A549 (cell line): ENCODE data around the gene C2CD5. TPM values are rescaled to one million over a fixed set of nuclear protein-coding genes. Genes with fewer than 3 reads are reported as not detected.

ENCODE experiments used
- ATAC-seq, 2 experiments: fragments of 200-7000 bp in 1 of 2; fragments of >200 bp in 1 of 2; cut with Nextera tagmentation in 1 of 2; cut with Tn5 transposase in 1 of 2; 3 replicates each; pipeline versions ENCODE4 v1.8.0 to v1.9.1; 2018 to 2020; ENCODE audit warnings: mild to moderate bottlenecking in 1 of 2, moderate library complexity in 1 of 2
- CTCF ChIA-PET: fragments of 300-600 bp; sonication (Branson Sonifier 250); formaldehyde crosslinking; extraction: SDS; loops from one replicate; lab custom pipeline; 2021; ENCODE audit warnings: antibody characterized with exemption, inconsistent platforms; lab: Yijun Ruan, JAX
- POLR2A ChIA-PET: fragments of 350-600 bp; formaldehyde crosslinking; extraction: SDS; loops from one replicate; lab custom pipeline; 2021; ENCODE audit warnings: antibody characterized with exemption, inconsistent platforms; lab: Yijun Ruan, JAX
- DNase-seq, 2 experiments: peaks; one replicate each; pipeline versions ENCODE4 v3.0.0 to v3.0.0-alpha.2; 2011 to 2016; ENCODE audit warnings: low read depth in 1 of 2, low spot score in 1 of 2
- FAIRE-seq: peaks from 2 replicates; lab custom pipeline; 2011; peaks lifted over from hg19 to GRCh38; lab: Jason Lieb, UNC
- H3K27ac ChIP-seq, 2 experiments: fragments of >200 bp; sonication (Bioruptor Twin); formaldehyde crosslinking; 3 replicates each; pipeline ENCODE4 v1.5.1; 2016 to 2017
- H3K4me1 ChIP-seq: fragments of >200 bp; sonication (Bioruptor Twin); formaldehyde crosslinking; 3 replicates; pipeline ENCODE4 v1.6.1; 2016
- H3K4me2 ChIP-seq: fragments of >200 bp; sonication (Bioruptor Twin); formaldehyde crosslinking; 3 replicates; pipeline ENCODE4 v1.6.1; 2016
- H3K4me3 ChIP-seq: fragments of >200 bp; sonication (Bioruptor Twin); formaldehyde crosslinking; 3 replicates; pipeline ENCODE4 v1.5.1; 2016
- H3K9me3 ChIP-seq: fragments of >200 bp; sonication (Bioruptor Twin); formaldehyde crosslinking; 3 replicates; pipeline ENCODE4 v1.6.1; 2016
- CEBPB ChIP-seq, 2 experiments: fragments of >200 bp in 1 of 2; sonication (Bioruptor Twin) in 1 of 2; formaldehyde crosslinking in 1 of 2; IDR thresholded peaks; 2 replicates each; pipeline ENCODE4 v1.6.1; 2012 to 2016
- FOSB ChIP-seq: fragments of 250-450 bp; sonication (Bioruptor Pico); IDR thresholded peaks from 2 replicates; pipeline ENCODE4 v1.5.0; 2020; ENCODE audit warnings: mild to moderate bottlenecking, moderate library complexity
- FOSL2 ChIP-seq, 2 experiments: fragments of 450-650 bp in 1 of 2; fragments of >200 bp in 1 of 2; sonication (Bioruptor Twin) in 1 of 2; formaldehyde crosslinking; IDR thresholded peaks; 2 replicates each; pipeline versions ENCODE4 v1.5.0 to v1.6.1; 2016 to 2020; ENCODE audit warnings: mild to moderate bottlenecking in 1 of 2, moderate library complexity in 1 of 2
- HDAC2 ChIP-seq: fragments of 200-600 bp; sonication (generic); IDR thresholded peaks from 2 replicates; pipeline ENCODE4 v1.6.1; 2016
- JUN ChIP-seq, 2 experiments: fragments of >200 bp; sonication (Bioruptor Twin); formaldehyde crosslinking; IDR thresholded peaks; 2 replicates in 1 of 2; 3 replicates in 1 of 2; pipeline ENCODE4 v1.6.1; 2016 to 2017
- KDM1A ChIP-seq: fragments of 200-600 bp; sonication (generic); IDR thresholded peaks from 2 replicates; pipeline ENCODE4 v1.6.1; 2016; ENCODE audit warnings: low read depth, mild to moderate bottlenecking
- KDM5A ChIP-seq: fragments of 200-600 bp; sonication (generic); IDR thresholded peaks from 2 replicates; pipeline ENCODE4 v1.6.1; 2016; ENCODE audit warnings: antibody characterized with exemption, mild to moderate bottlenecking
- MAFK ChIP-seq: fragments of 450-650 bp; IDR thresholded peaks from 2 replicates; pipeline ENCODE4 v1.6.1; 2014; ENCODE audit not compliant: partially characterized antibody
- MYC ChIP-seq: IDR thresholded peaks from 2 replicates; pipeline ENCODE4 v1.6.1; 2012; ENCODE audit warnings: mild to moderate bottlenecking, inconsistent platforms, low read length, improper control_type of control experiment, borderline replicate concordance
- NPAS2 ChIP-seq: fragments of 250-450 bp; sonication (Bioruptor Pico); IDR thresholded peaks from 2 replicates; pipeline ENCODE4 v1.8.0; 2022; ENCODE audit warnings: mild to moderate bottlenecking, moderate library complexity, borderline replicate concordance
- PBX3 ChIP-seq: IDR thresholded peaks from 2 replicates; pipeline ENCODE4 v1.6.1; 2012
- PHF8 ChIP-seq: fragments of 200-600 bp; sonication (generic); IDR thresholded peaks from 2 replicates; pipeline ENCODE4 v1.6.1; 2016; ENCODE audit warnings: low read depth, mild to moderate bottlenecking, antibody characterized with exemption, moderate library complexity, borderline replicate concordance
- RAD21 ChIP-seq, 2 experiments: fragments of >200 bp in 1 of 2; sonication (Bioruptor Twin) in 1 of 2; formaldehyde crosslinking in 1 of 2; IDR thresholded peaks in 1 of 2; conservative IDR thresholded peaks in 1 of 2; 2 replicates in 1 of 2; 3 replicates in 1 of 2; pipeline ENCODE4 v1.6.1; 2012 to 2018; ENCODE audit warnings: inconsistent platforms in 1 of 2
- RCOR1 ChIP-seq: fragments of 150-350 bp; IDR thresholded peaks from 2 replicates; pipeline ENCODE4 v1.6.1; 2014; ENCODE audit warnings: antibody characterized with exemption, low read length, low read depth
- SMC3 ChIP-seq: fragments of >200 bp; sonication (Bioruptor Twin); formaldehyde crosslinking; IDR thresholded peaks from 3 replicates; pipeline ENCODE4 v1.6.1; 2018; ENCODE audit warnings: inconsistent platforms
- SREBF2 ChIP-seq: fragments of 450-650 bp; IDR thresholded peaks from 2 replicates; pipeline ENCODE4 v1.6.1; 2014; ENCODE audit warnings: mild to moderate bottlenecking, moderate library complexity
- USF2 ChIP-seq: fragments of 450-650 bp; IDR thresholded peaks from 2 replicates; pipeline ENCODE4 v1.6.1; 2014; ENCODE audit warnings: antibody characterized with exemption
- ZSCAN20 ChIP-seq: fragments of 250-450 bp; sonication (Bioruptor Pico); IDR thresholded peaks from 2 replicates; pipeline ENCODE4 v1.8.0; 2022; ENCODE audit warnings: mild to moderate bottlenecking, moderate library complexity
- WGBS: methylation state at CpG from one replicate; pipeline ENCODE4 v1.1.6; 2017; ENCODE audit errors: missing lambda C conversion rate; 5-methylcytosine and 5-hydroxymethylcytosine counted together
- polyA plus RNA-seq, 4 experiments: library from polyadenylated mRNA; depleted of rRNA in 3 of 4; stranded (reverse); fragments of >200 nt; fragmentation: RNase III in 1 of 4; extraction: RNeasy Plus Mini Kit Qiagen cat#74134 plus additional on column Dnase treatment in 1 of 4; gene quantifications; 2 replicates in 3 of 4; 3 replicates in 1 of 4; pipeline ENCODE4 v1.2.3, GENCODE V29; 2011 to 2017
- TF ChIP-seq, protein P1 (sequence below): IDR thresholded peaks from 2 replicates; pipeline ENCODE4 v1.6.1; 2012
- TF ChIP-seq, protein P2 (sequence below): fragments of 250-450 bp; sonication (Bioruptor Pico); IDR thresholded peaks from 2 replicates; pipeline ENCODE4 v1.5.0; 2021; ENCODE audit warnings: mild to moderate bottlenecking, moderate library complexity, borderline replicate concordance
- TF ChIP-seq, protein P3 (sequence below): fragments of >200 bp; sonication (Bioruptor Twin); formaldehyde crosslinking; IDR thresholded peaks from 3 replicates; pipeline ENCODE4 v1.5.1; 2016
- TF ChIP-seq, protein P4 (sequence below): fragments of 250-450 bp; sonication (Bioruptor Pico); IDR thresholded peaks from 2 replicates; pipeline ENCODE4 v1.5.0; 2020; ENCODE audit warnings: low read depth, mild to moderate bottlenecking, moderate library complexity

The C2CD5 gene
- polyA plus RNA-seq, 2 of the 4 experiments (the other 2 are of a cell fraction) = 14.1 to 39.7 TPM

DNA sequence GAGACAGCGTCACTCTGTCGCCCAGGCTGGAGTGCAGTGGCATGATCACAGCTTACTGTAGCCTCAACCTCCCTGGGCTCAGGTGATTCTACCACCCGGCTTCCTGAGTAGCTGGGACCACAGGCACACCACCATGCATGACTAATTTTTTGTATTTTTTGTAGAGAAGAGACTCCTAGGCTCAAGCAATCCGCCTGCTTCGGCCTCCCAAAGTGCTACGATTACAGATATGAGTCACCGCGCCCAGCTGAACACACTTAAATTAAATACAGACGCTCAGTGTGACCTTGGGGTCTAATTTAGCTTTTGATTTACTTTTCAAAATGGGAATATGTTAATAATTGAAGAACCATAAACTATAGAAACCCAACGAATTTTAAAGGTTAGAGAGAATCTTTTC lies 77.2 kb downstream of the C2CD5 start:
- DNase-seq = no peak
- CTCF ChIA-PET = interaction anchor here (2.1 to 3.8 kb wide), 2 partner anchors 8 to 384 kb away, joined by 8 to 21 read pairs; no protein-coding TSS in a partner anchor
- POLR2A ChIA-PET = no interaction called here
- Histone ChIP-seq H3K4me2 (no peak overlapping the region), H3K27ac (no peak overlapping the region), H3K4me1 (no peaks in the 10 kb centered on the region), H3K9me3 (no peaks in the 10 kb centered on the region), H3K4me3 (no peak overlapping the region)
- TF ChIP-seq, protein P1, sequence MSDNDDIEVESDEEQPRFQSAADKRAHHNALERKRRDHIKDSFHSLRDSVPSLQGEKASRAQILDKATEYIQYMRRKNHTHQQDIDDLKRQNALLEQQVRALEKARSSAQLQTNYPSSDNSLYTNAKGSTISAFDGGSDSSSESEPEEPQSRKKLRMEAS = no peak
- no peak for TF ChIP-seq FOSL2 (IDR thresholded peaks at IDR 0.05)
- 0 out of 2 replicates have a peak, but pooled peaks have one; percentile 4 for TF ChIP-seq FOSL2 (CRISPR knock-in tag; IDR thresholded peaks at IDR 0.05)
- ATAC-seq = no peak
- WGBS = 84% methylated on average over 10 of the region's 10 CpGs
- FAIRE-seq = no peak

- FAIRE-seq = no peak
- ChIA-PET POLR2A (interaction anchor here (0.7 kb wide), 1 partner anchor 585 kb away, joined by 4 read pairs; no protein-coding TSS in a partner anchor), CTCF (interaction anchor here (0.6 to 1.4 kb wide), 2 partner anchors 20 to 495 kb away, joined by 3 read pairs; no protein-coding TSS in a partner anchor)
- TF ChIP-seq FOSB (CRISPR knock-in tag) = no peak
- Histone ChIP-seq H3K27ac (no peak overlapping the region), H3K4me3 (no peak overlapping the region), H3K4me2 (no peak overlapping the region), H3K4me1 (no peaks in the 10 kb centered on the region), H3K9me3 (no peaks in the 10 kb centered on the region)
- DNase-seq = no peak
- WGBS = 95% methylated on average over 2 of the region's 2 CpGs
- no peak for ATAC-seq
Observed at GRCh38 chr12:22463306-22463705, 81.0 kb downstream of the C2CD5 start.

DNA sequence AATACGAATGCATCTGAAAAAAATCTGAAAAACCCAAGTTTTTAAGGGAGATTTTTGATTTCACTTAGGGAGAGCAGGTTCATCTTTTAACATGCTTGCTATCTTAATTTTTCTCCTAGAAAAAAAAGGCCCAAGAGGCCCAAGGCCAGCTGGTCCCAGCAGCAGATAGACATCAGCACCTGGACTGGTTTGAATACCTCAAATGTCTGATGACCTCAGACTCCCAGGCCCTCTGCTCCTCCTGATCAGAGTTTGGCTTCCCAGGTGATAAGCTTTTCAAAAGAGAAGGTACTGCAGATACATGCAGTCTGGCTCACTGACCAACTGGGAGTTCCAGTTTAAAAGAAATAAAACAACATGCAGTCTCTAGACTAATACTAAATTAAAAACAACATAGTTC lies 82.6 kb downstream of the C2CD5 start:
- TF ChIP-seq NPAS2 (CRISPR knock-in tag) (no peak), MYC (no peak), RCOR1 (no peak), PHF8 (no peak), SMC3 (no peak), HDAC2 (no peak), PBX3 (no peak), ZSCAN20 (no peak), KDM5A (no peak), RAD21 (conservative IDR thresholded peaks at IDR 0.05 in 1 of 2, IDR thresholded peaks at IDR 0.05 in 1 of 2) (no peak), MAFK (no peak), CEBPB (IDR thresholded peaks at IDR 0.05) (no peak), KDM1A (no peak), USF2 (no peak), JUN (IDR thresholded peaks at IDR 0.05) (no peak), SREBF2 (no peak)
- TF ChIP-seq, protein P2, sequence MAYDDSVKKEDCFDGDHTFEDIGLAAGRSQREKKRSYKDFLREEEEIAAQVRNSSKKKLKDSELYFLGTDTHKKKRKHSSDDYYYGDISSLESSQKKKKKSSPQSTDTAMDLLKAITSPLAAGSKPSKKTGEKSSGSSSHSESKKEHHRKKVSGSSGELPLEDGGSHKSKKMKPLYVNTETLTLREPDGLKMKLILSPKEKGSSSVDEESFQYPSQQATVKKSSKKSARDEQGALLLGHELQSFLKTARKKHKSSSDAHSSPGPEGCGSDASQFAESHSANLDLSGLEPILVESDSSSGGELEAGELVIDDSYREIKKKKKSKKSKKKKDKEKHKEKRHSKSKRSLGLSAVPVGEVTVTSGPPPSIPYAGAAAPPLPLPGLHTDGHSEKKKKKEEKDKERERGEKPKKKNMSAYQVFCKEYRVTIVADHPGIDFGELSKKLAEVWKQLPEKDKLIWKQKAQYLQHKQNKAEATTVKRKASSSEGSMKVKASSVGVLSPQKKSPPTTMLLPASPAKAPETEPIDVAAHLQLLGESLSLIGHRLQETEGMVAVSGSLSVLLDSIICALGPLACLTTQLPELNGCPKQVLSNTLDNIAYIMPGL = no peak
- TF ChIP-seq, protein P3, sequence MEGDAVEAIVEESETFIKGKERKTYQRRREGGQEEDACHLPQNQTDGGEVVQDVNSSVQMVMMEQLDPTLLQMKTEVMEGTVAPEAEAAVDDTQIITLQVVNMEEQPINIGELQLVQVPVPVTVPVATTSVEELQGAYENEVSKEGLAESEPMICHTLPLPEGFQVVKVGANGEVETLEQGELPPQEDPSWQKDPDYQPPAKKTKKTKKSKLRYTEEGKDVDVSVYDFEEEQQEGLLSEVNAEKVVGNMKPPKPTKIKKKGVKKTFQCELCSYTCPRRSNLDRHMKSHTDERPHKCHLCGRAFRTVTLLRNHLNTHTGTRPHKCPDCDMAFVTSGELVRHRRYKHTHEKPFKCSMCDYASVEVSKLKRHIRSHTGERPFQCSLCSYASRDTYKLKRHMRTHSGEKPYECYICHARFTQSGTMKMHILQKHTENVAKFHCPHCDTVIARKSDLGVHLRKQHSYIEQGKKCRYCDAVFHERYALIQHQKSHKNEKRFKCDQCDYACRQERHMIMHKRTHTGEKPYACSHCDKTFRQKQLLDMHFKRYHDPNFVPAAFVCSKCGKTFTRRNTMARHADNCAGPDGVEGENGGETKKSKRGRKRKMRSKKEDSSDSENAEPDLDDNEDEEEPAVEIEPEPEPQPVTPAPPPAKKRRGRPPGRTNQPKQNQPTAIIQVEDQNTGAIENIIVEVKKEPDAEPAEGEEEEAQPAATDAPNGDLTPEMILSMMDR = no peak
- TF ChIP-seq, protein P4, sequence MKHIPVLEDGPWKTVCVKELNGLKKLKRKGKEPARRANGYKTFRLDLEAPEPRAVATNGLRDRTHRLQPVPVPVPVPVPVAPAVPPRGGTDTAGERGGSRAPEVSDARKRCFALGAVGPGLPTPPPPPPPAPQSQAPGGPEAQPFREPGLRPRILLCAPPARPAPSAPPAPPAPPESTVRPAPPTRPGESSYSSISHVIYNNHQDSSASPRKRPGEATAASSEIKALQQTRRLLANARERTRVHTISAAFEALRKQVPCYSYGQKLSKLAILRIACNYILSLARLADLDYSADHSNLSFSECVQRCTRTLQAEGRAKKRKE (CRISPR knock-in tag) = no peak
- TF ChIP-seq, all 56 proteins: peak for 0

More for the DNA sequence above, 82.6 kb downstream of the C2CD5 start:
- POLR2A ChIA-PET = interaction anchor here (0.6 kb wide), 1 partner anchor 132 kb away, joined by 3 read pairs; no protein-coding TSS in a partner anchor
- no peak overlapping the region for H3K27ac ChIP-seq
- FAIRE-seq (no peak), DNase-seq (no peak), ATAC-seq (no peak)
- 83% methylated on average over 1 of the region's 1 CpG for WGBS
- CTCF ChIA-PET = interaction anchor here (0.5 to 2.7 kb wide), 7 partner anchors 14 to 380 kb away, joined by 3 to 16 read pairs (median 4); no protein-coding TSS in a partner anchor
- no peak overlapping the region for H3K4me3 ChIP-seq
- no peaks in the 10 kb centered on the region for H3K4me1 ChIP-seq
- no peak overlapping the region for H3K4me2 ChIP-seq
- H3K9me3 ChIP-seq = no peaks in the 10 kb centered on the region
